ENCODE data around the gene DPPA2. TPM values are rescaled to one million over a fixed set of nuclear protein-coding genes. Genes with fewer than 3 reads are reported as not detected.

DPPA2 gene
- total RNA-seq, 1 donor from 2014 or later = 1.8 TPM

DNA sequence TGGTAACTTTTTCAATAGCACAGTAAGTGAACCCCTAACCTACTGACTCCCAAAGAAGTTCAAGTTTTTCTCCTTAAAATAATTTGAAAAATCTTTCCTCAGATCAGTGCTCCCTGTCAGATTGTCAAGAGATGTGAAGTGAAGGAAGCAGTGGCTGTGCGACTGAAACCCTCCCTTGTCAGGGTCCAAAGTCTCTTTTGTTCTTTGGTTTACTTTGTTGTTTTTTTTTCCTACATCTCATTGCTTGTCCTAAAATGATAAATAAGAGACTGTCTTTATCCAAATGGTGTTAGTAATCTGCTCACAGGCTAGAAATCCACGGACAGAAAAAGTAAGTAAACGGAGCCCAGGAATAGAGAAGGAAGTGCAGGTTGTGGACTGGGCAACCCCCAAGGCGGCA is 22.0 kb upstream of the DPPA2 start:
- Histone ChIP-seq H3K27ac (no peak overlapping the region), H3K4me2 (peak overlapping the region; percentile 85)
- H3K4me3 Mint-ChIP-seq = peak overlapping the region; percentile 95

DNA sequence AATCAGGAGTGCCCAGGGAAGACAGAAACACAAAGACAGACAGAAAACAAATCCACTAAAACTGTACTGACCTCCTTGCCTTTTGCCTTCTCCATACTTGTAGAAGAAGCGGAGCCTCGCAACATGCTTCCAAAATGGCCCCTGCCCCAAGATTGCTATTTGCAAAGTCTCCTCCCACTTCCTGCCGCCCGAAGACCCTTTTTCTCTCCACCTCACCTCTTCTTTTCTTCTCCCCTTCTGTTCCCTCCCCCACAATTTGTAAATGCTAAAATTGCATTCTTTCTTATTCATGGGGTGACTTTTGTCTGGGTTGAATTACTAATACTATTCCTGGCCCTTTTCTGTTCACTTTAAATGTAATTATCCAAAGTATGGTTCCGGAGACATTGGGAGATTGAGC is 21.1 kb upstream of the DPPA2 start, which contains the start of gene DPPA4:
DPPA4 (minus strand) TSS at position 154 of the 400 bp plus-strand sequence; CDS start at position 125, 29 bp downstream.
- Mint-ChIP-seq H3K4me1 (peaks cover 40% of the 10 kb centered on the region), H3K27ac (peak within 1 kb of the TSS; percentile 97), H3K9me3 (no peaks in the 10 kb centered on the region), H3K36me3 (peaks cover 13% of the 10 kb centered on the region), H3K27me3 (ENCODE audit: insufficient read depth, low read depth) (peaks cover 4% of the 10 kb centered on the region), H3K4me3 (peak within 1 kb of the TSS; percentile 95)
- H3K4me2 ChIP-seq = peak within 1 kb of the TSS; percentile 85
- no peaks in the 10 kb centered on the region for H3K36me3 ChIP-seq
- peaks cover 35% of the 10 kb centered on the region for H4K20me1 ChIP-seq (ENCODE audit: low read depth)
- H2AFZ ChIP-seq (replicated peaks) = peak within 1 kb of the TSS; percentile 96
- H3K4me3 ChIP-seq = peak within 1 kb of the TSS; percentile 78
- TF ChIP-seq, protein P1, sequence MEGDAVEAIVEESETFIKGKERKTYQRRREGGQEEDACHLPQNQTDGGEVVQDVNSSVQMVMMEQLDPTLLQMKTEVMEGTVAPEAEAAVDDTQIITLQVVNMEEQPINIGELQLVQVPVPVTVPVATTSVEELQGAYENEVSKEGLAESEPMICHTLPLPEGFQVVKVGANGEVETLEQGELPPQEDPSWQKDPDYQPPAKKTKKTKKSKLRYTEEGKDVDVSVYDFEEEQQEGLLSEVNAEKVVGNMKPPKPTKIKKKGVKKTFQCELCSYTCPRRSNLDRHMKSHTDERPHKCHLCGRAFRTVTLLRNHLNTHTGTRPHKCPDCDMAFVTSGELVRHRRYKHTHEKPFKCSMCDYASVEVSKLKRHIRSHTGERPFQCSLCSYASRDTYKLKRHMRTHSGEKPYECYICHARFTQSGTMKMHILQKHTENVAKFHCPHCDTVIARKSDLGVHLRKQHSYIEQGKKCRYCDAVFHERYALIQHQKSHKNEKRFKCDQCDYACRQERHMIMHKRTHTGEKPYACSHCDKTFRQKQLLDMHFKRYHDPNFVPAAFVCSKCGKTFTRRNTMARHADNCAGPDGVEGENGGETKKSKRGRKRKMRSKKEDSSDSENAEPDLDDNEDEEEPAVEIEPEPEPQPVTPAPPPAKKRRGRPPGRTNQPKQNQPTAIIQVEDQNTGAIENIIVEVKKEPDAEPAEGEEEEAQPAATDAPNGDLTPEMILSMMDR (IDR thresholded peaks at IDR 0.05) = no peak
- no peak for TF ChIP-seq EZH2 (IDR thresholded peaks at IDR 0.05)
- TF ChIP-seq EZH2phosphoT487 (IDR thresholded peaks at IDR 0.05) = no peak
- peaks cover 33% of the 10 kb centered on the region for H3F3A ChIP-seq (ENCODE audit: low read depth)
- no peaks in the 10 kb centered on the region for H3K27me3 ChIP-seq
- H3K9me3 ChIP-seq (ENCODE audit: low read depth) = no peaks in the 10 kb centered on the region
- H3K9ac ChIP-seq = peak within 1 kb of the TSS; percentile 48
- peak; percentile 80 for DNase-seq (ENCODE audit: low spot score)
- H3K27ac ChIP-seq = peak within 1 kb of the TSS; percentile 84
- peaks cover 20% of the 10 kb centered on the region for H3K4me1 ChIP-seq
- peaks cover 59% of the 10 kb centered on the region for H3K79me2 ChIP-seq (ENCODE audit: low read depth)

More for the DNA sequence above, 22.0 kb upstream of the DPPA2 start:
- Histone ChIP-seq H3K27me3 (no peaks in the 10 kb centered on the region), H3K79me2 (ENCODE audit: low read depth) (peaks cover 49% of the 10 kb centered on the region), H3K9me3 (ENCODE audit: low read depth) (no peaks in the 10 kb centered on the region), H3K36me3 (no peaks in the 10 kb centered on the region), H4K20me1 (ENCODE audit: low read depth) (peaks cover 26% of the 10 kb centered on the region), H3K9ac (no peak overlapping the region), H3K4me1 (peaks cover 19% of the 10 kb centered on the region), H3K4me3 (peak overlapping the region; percentile 78), H2AFZ (replicated peaks) (no peak overlapping the region), H3F3A (ENCODE audit: low read depth) (peaks cover 33% of the 10 kb centered on the region)
- Mint-ChIP-seq H3K9me3 (no peaks in the 10 kb centered on the region), H3K4me1 (peaks cover 37% of the 10 kb centered on the region), H3K27ac (no peak overlapping the region), H3K27me3 (ENCODE audit: insufficient read depth, low read depth) (peaks cover 4% of the 10 kb centered on the region), H3K36me3 (peaks cover 10% of the 10 kb centered on the region)
- no peak for DNase-seq (ENCODE audit: low spot score)
- TF ChIP-seq EZH2phosphoT487 (IDR thresholded peaks at IDR 0.05) = no peak
- TF ChIP-seq, protein P1 (IDR thresholded peaks at IDR 0.05) = no peak
- TF ChIP-seq EZH2 (IDR thresholded peaks at IDR 0.05) = no peak

DNA sequence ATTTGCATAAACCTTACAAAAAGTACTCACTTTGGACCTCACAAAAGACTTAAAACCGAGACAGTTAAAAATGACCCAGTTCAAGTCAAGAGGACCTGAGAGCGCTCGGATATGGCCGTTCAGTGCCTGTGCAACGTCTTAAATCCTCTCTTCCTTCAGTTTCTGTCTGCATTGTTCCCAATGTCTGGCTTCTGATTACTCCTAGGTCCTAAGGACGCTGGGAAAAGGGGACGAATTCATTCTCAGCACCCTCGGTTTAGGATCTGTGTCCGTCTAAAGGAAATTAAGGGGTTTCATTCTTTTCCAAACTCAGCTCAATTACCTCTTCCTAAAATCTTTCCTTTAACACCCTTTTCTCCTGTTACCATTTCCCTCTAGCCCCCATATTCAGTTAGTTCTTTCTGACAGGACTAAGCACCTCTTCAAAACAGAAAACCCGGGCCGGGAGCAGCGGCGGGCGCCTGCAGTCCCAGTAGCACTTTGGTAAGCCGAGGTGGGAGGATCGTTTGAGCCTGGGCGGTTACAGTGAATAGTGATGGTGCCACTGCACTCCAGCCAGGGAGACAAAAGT is 20.1 kb upstream of the DPPA2 start:
- peak overlapping the region; percentile 95 for H3K27ac Mint-ChIP-seq
- TF ChIP-seq EZH2 (IDR thresholded peaks at IDR 0.05) = no peak
- TF ChIP-seq, protein P1 (IDR thresholded peaks at IDR 0.05) = no peak
- H3K4me1 ChIP-seq = peaks cover 24% of the 10 kb centered on the region
- peaks cover 19% of the 10 kb centered on the region for H3K36me3 Mint-ChIP-seq
- H3F3A ChIP-seq (ENCODE audit: low read depth) = peaks cover 33% of the 10 kb centered on the region
- peaks cover 69% of the 10 kb centered on the region for H3K79me2 ChIP-seq (ENCODE audit: low read depth)
- H3K4me2 ChIP-seq = peak overlapping the region; percentile 85
- H3K27me3 ChIP-seq = no peaks in the 10 kb centered on the region
- no peaks in the 10 kb centered on the region for H3K36me3 ChIP-seq
- peak overlapping the region; percentile 48 for H3K9ac ChIP-seq
- peak overlapping the region; percentile 95 for H3K4me3 Mint-ChIP-seq
- peaks cover 45% of the 10 kb centered on the region for H4K20me1 ChIP-seq (ENCODE audit: low read depth)
- DNase-seq (ENCODE audit: low spot score) = peak; percentile 77
- H3K9me3 Mint-ChIP-seq = no peaks in the 10 kb centered on the region
- H2AFZ ChIP-seq (replicated peaks) = no peak overlapping the region
- H3K27ac ChIP-seq = peak overlapping the region; percentile 84
- no peaks in the 10 kb centered on the region for H3K9me3 ChIP-seq (ENCODE audit: low read depth)
- peaks cover 4% of the 10 kb centered on the region for H3K27me3 Mint-ChIP-seq (ENCODE audit: insufficient read depth, low read depth)
- peak overlapping the region; percentile 78 for H3K4me3 ChIP-seq
- H3K4me1 Mint-ChIP-seq = peaks cover 44% of the 10 kb centered on the region
